ENCODE measurements around the gene DENND2A.

Gene DENND2A

DNA sequence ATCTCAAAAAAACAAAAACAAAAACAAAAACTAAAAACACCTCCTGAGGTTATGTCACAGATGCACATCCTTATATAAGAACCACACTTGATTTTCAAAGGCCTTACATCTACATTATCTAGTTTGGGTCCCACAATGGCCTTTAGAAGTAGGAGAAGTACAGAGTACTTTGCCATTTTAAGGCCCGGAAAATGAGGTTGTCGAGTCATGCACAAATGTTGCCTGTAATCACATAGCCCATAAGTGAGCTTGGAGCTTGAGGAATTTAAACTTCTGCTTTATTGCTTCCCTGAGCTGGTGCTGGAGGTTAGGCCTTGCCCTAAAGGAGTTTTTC, 151.6 kb downstream of the DENND2A start:
- peaks cover 10% of the 10 kb centered on the region for H3K27me3 ChIP-seq
- no peak overlapping the region for H3K27ac ChIP-seq
- no peaks in the 10 kb centered on the region for H3K9me3 ChIP-seq
- H3K36me3 ChIP-seq, result no peaks in the 10 kb centered on the region
- no peak overlapping the region for H3K4me3 ChIP-seq (ENCODE audit: low read depth in 1 of 2, low read length in 1 of 2)
- TF ChIP-seq CTCF (IDR thresholded peaks at IDR 0.05), result no peak
- no peaks in the 10 kb centered on the region for H3K4me1 ChIP-seq (ENCODE audit: control insufficient read depth in 1 of 2, insufficient read depth in 1 of 2, low read depth in 1 of 2, low read length in 1 of 2)

DNA sequence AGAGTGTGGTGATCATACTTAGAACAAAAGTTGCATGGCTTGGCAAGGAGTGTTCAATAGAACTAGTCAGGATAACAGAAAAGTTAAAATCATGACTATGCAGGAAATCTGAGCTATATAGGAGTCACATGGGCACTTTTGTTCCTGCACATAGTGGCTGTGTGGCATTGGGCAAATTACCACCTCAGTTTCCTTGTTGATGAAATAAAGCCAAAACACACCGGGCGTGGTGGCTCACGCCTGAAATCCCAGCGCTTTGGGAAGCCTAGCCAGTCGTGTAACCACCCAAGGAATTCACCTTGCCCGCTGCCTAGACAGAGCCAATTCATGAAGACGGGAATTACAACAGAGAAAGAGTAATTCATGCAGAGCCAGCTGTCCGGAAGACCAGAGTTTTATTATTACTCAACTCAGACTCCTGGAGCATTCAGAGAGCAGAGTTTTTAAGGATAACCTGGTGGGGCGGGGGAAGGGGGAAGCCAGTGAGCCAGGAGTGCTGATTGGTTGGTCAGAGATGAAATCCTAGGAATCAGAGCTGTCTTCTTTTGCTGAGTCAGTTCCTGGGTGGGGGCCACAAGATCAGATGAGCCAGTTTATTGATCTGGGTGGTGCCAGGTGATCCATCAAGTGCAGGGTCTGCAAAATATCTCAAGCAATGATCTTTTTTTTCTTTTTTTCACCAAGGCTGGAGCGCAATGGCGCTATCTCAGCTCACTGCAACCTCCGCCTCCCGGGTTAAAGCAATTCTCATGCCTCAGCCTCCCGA, 154.9 kb downstream of the DENND2A start:
- no peaks in the 10 kb centered on the region for H3K4me1 ChIP-seq (ENCODE audit: control insufficient read depth in 1 of 2, insufficient read depth in 1 of 2, low read depth in 1 of 2, low read length in 1 of 2)
- H3K9me3 ChIP-seq, result no peaks in the 10 kb centered on the region
- no peak for TF ChIP-seq CTCF (IDR thresholded peaks at IDR 0.05)
- H3K36me3 ChIP-seq, result no peaks in the 10 kb centered on the region
- no peak overlapping the region for H3K4me3 ChIP-seq (ENCODE audit: low read depth in 1 of 2, low read length in 1 of 2)
- H3K27ac ChIP-seq, result no peak overlapping the region
- H3K27me3 ChIP-seq, result peaks cover 10% of the 10 kb centered on the region

GRCh38 chr7:140484951-140485499, 155.6 kb downstream of the DENND2A start:
- H3K27ac ChIP-seq, result no peak overlapping the region

DNA sequence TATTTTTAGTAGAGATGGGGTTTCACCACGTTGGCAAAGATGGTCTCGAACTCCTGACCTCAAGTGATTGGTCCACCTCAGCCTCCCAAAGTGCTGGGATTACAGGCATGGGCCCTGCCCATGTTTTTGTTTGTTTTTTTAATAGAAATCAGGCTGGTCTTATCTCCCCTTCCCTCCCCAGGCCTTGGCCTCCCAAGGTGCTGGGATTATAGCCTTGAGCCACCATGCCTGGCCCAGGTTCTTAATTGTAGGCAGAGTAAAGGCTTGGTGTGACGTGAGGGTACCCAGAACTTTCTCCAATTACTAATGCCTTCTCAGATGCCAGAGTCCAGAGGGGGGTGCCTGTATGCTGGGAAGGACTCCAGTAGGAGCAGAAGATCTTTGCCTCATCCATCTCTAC, 156.1 kb downstream of the DENND2A start:
- Histone ChIP-seq H3K27me3 (peaks cover 10% of the 10 kb centered on the region), H3K36me3 (no peaks in the 10 kb centered on the region), H3K9me3 (no peaks in the 10 kb centered on the region), H3K4me3 (ENCODE audit: low read depth in 1 of 2, low read length in 1 of 2) (no peak overlapping the region), H3K4me1 (ENCODE audit: control insufficient read depth in 1 of 2, insufficient read depth in 1 of 2, low read depth in 1 of 2, low read length in 1 of 2) (peaks cover 4 to 5% of the 10 kb centered on the region in 2 experiments), H3K27ac (no peak overlapping the region)
- TF ChIP-seq CTCF (IDR thresholded peaks at IDR 0.05), result no peak

More at GRCh38 chr7:140484951-140485499, 155.6 kb downstream of the DENND2A start:
- Histone ChIP-seq H3K9me3 (no peaks in the 10 kb centered on the region), H3K4me3 (ENCODE audit: low read depth in 1 of 2, low read length in 1 of 2) (no peak overlapping the region), H3K27me3 (peaks cover 10% of the 10 kb centered on the region), H3K4me1 (ENCODE audit: control insufficient read depth in 1 of 2, insufficient read depth in 1 of 2, low read depth in 1 of 2, low read length in 1 of 2) (no peaks in the 10 kb centered on the region), H3K36me3 (no peaks in the 10 kb centered on the region)
- no peak for TF ChIP-seq CTCF (IDR thresholded peaks at IDR 0.05)

DNA sequence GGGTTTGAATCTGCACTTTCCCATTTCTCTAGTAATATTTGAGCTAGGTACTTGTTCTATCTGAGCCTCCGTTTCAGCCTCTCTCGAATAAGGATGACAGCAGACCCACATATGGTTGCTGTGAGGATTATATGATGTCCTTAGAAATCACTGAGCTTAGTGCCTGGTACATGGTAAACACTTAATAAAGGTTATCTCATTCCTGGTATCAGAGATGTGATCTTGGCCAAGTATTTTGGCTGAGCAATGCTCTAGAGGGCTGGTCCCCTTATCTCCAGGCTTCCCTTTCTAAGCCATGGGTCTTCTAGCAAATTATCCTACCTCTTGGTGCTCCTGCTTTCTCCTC, 160.9 kb downstream of the DENND2A start:
- peaks cover under 1% of the 10 kb centered on the region for H3K27me3 ChIP-seq
- no peaks in the 10 kb centered on the region for H3K9me3 ChIP-seq
- peaks cover 27 to 30% of the 10 kb centered on the region in 2 experiments for H3K4me1 ChIP-seq (ENCODE audit: control insufficient read depth in 1 of 2, insufficient read depth in 1 of 2, low read depth in 1 of 2, low read length in 1 of 2)
- H3K4me3 ChIP-seq (ENCODE audit: low read depth in 1 of 2, low read length in 1 of 2), result peak overlapping the region; percentile 96
- no peak for TF ChIP-seq CTCF (IDR thresholded peaks at IDR 0.05)
- H3K36me3 ChIP-seq, result peaks cover 6% of the 10 kb centered on the region
- H3K27ac ChIP-seq, result peak overlapping the region; percentile 96
